Endothelial cell of umbilical vein (primary cell): ENCODE data around the gene IQSEC3. TPM values are rescaled to one million over a fixed set of nuclear protein-coding genes. Genes with fewer than 3 reads are reported as not detected.

ENCODE experiments used
- BruUV-seq: library from RNA; stranded (reverse); fragments of 400-500 nt; replicated peaks from 2 replicates; lab custom pipeline; 2021; lab: Mats Ljungman, UMichigan
- CTCF ChIA-PET: fragments of 300-600, 350-600 bp; sonication (Branson Sonifier 250); formaldehyde crosslinking; loops from one replicate; lab custom pipeline; 2021; ENCODE audit warnings: antibody characterized with exemption, inconsistent platforms; lab: Charles Lee
- POLR2A ChIA-PET: fragments of 300-600, 350-600 bp; sonication (Branson Sonifier 250); formaldehyde crosslinking; loops from one replicate; lab custom pipeline; 2021; ENCODE audit warnings: antibody characterized with exemption, inconsistent platforms; lab: Charles Lee
- DNase-seq: peaks from one replicate; pipeline ENCODE4 v3.0.0-alpha.2; 2011; ENCODE audit warnings: low read depth, low spot score
- FAIRE-seq: peaks from 2 replicates; lab custom pipeline; 2011; peaks lifted over from hg19 to GRCh38; lab: Jason Lieb, UNC
- H2AFZ ChIP-seq: 2 replicates; pipeline ENCODE4 v1.6.0; 2012; ENCODE audit warnings: low read depth, low read length, control low read depth, inconsistent platforms
- H3K27ac ChIP-seq: 2 replicates; pipeline ENCODE4 v1.5.1; 2011; ENCODE audit warnings: low read depth, mild to moderate bottlenecking, control low read depth, low read length, moderate library complexity; ENCODE audit not compliant: insufficient read depth
- H3K27me3 ChIP-seq, 2 experiments: 2 replicates each; pipeline versions ENCODE4 v1.6.0 to v1.6.1; 2011; ENCODE audit warnings: low read length in 2 of 2, mixed read lengths in 1 of 2; ENCODE audit not compliant: control insufficient read depth in 2 of 2, insufficient read depth in 2 of 2
- H3K36me3 ChIP-seq, 2 experiments: 2 replicates in 1 of 2; 3 replicates in 1 of 2; pipeline ENCODE4 v1.5.1; 2011; ENCODE audit warnings: low read length in 2 of 2, mild to moderate bottlenecking in 1 of 2, moderate library complexity in 1 of 2; ENCODE audit not compliant: control insufficient read depth in 2 of 2, insufficient read depth in 2 of 2; ENCODE audit errors: extremely low read depth in 1 of 2
- H3K4me1 ChIP-seq: 3 replicates; pipeline ENCODE4 v1.5.1; 2011; ENCODE audit warnings: mild to moderate bottlenecking, low read length; ENCODE audit not compliant: control insufficient read depth, insufficient read depth; ENCODE audit errors: extremely low read depth
- H3K4me2 ChIP-seq: 2 replicates; pipeline ENCODE4 v1.6.1; 2011; ENCODE audit warnings: low read length, control low read depth, mixed read lengths; ENCODE audit not compliant: insufficient read depth
- H3K4me3 ChIP-seq, 3 experiments: fragments of 200-600 bp in 1 of 3; sonication (generic), shearing (Covaris generic) in 1 of 3; replicated peaks in 1 of 3; 2 replicates each; pipeline ENCODE4 v1.5.1; 2011 to 2016; ENCODE audit warnings: control low read depth in 3 of 3, low read length in 3 of 3, mild to moderate bottlenecking in 2 of 3, inconsistent platforms in 1 of 3, low read depth in 1 of 3, moderate library complexity in 1 of 3; ENCODE audit not compliant: insufficient read depth in 1 of 3
- H3K79me2 ChIP-seq: 2 replicates; pipeline ENCODE4 v1.6.0; 2012; ENCODE audit warnings: low read length, inconsistent platforms; ENCODE audit not compliant: control insufficient read depth, insufficient read depth
- H3K9ac ChIP-seq: replicated peaks from 2 replicates; pipeline ENCODE3; 2011; ENCODE audit warnings: low read length, control low read depth; ENCODE audit not compliant: insufficient read depth; ENCODE audit errors: extremely low read depth
- H3K9me1 ChIP-seq: replicated peaks from 3 replicates; pipeline ENCODE4 v1.6.0; 2011; ENCODE audit warnings: mild to moderate bottlenecking, low read length; ENCODE audit not compliant: control insufficient read depth, insufficient read depth; ENCODE audit errors: extremely low read depth
- H3K9me3 ChIP-seq: replicated peaks from 2 replicates; pipeline ENCODE4 v1.5.1; 2012; ENCODE audit warnings: low read length, inconsistent platforms; ENCODE audit not compliant: control insufficient read depth, insufficient read depth
- H4K20me1 ChIP-seq: replicated peaks from 2 replicates; pipeline ENCODE3; 2011; ENCODE audit warnings: mild to moderate bottlenecking, low read length; ENCODE audit not compliant: control insufficient read depth, insufficient read depth; ENCODE audit errors: extremely low read depth
- CTCF ChIP-seq, 2 donors: IDR thresholded peaks; 1 replicate in 1 of 2; 2 replicates in 1 of 2; pipeline ENCODE4 v1.5.1; 2011; ENCODE audit warnings: low read length in 2 of 2, mild to moderate bottlenecking in 2 of 2, moderate library complexity in 2 of 2, control low read depth in 1 of 2, inconsistent platforms in 1 of 2, low read depth in 1 of 2; ENCODE audit not compliant: insufficient read depth in 1 of 2; ENCODE audit errors: extremely low read depth in 1 of 2
- EZH2 ChIP-seq: IDR thresholded peaks from 2 replicates; pipeline ENCODE4 v1.6.1; 2012; ENCODE audit warnings: borderline replicate concordance, low read depth, mild to moderate bottlenecking, moderate library complexity, low read length, inconsistent platforms; ENCODE audit not compliant: severe bottlenecking
- FOS ChIP-seq: IDR thresholded peaks from 2 replicates; pipeline ENCODE4 v1.6.1; 2011; ENCODE audit warnings: mild to moderate bottlenecking, low read length, moderate library complexity, borderline replicate concordance; ENCODE audit not compliant: insufficient read depth
- GATA2 ChIP-seq: IDR thresholded peaks from 2 replicates; pipeline ENCODE4 v1.7.0; 2011; ENCODE audit warnings: low read depth, mild to moderate bottlenecking, moderate library complexity, mixed read lengths, low read length; ENCODE audit not compliant: insufficient read length, insufficient read depth
- JUN ChIP-seq: IDR thresholded peaks from 2 replicates; pipeline ENCODE4 v1.6.1; 2011; ENCODE audit warnings: borderline replicate concordance, low read depth; ENCODE audit not compliant: insufficient read length, insufficient read depth
- MYC ChIP-seq: IDR thresholded peaks from one replicate; pipeline ENCODE4 v1.6.1; 2011; ENCODE audit warnings: mild to moderate bottlenecking, low read depth, low read length
- POLR2A ChIP-seq: IDR thresholded peaks from 2 replicates; pipeline ENCODE4 v1.6.1; 2012; ENCODE audit warnings: low read depth, mild to moderate bottlenecking, control low read depth, low read length
- POLR2AphosphoS5 ChIP-seq: IDR thresholded peaks from 2 replicates; pipeline ENCODE4 v1.6.1; 2012; ENCODE audit warnings: low read depth, mild to moderate bottlenecking, control low read depth, low read length, moderate library complexity; ENCODE audit not compliant: insufficient read depth
- dilution Hi-C: fragments of 300-500 bp; cut with MboI; formaldehyde crosslinking; loops from one replicate; pipeline ENCODE4 v1.15.0; 2019; ENCODE audit warnings: low sequenced_read_pairs; ENCODE audit not compliant: extremely low pct_ligation_motif_present
- intact Hi-C: fragments of 100-400 bp; cut with micrococcal nuclease; formaldehyde crosslinking; loops from one replicate; pipeline ENCODE4 v1.10.0; 2022
- polyA plus RNA-seq, 4 experiments: library from polyadenylated mRNA; depleted of rRNA in 3 of 4; stranded (reverse) in 3 of 4; unstranded in 1 of 4; fragments of >200 nt; gene quantifications; 2 replicates each; pipeline versions ENCODE4 v1.2.1 to v1.2.3, GENCODE V29; 2011 to 2012; ENCODE audit warnings: missing spikeins in 1 of 4
- total RNA-seq: library from RNA; stranded (reverse); gene quantifications from 2 replicates; pipeline ENCODE4 v1.2.3, GENCODE V29; 2021
- TF ChIP-seq, protein P1 (sequence below): IDR thresholded peaks from 2 replicates; pipeline ENCODE4 v1.6.1; 2011; ENCODE audit not compliant: insufficient read depth, insufficient read length

The IQSEC3 gene
- total and polyA plus RNA-seq, 2 donors (not counting 3 experiments of a cell fraction or from before 2014, with no cell fraction given), result not detected

DNA sequence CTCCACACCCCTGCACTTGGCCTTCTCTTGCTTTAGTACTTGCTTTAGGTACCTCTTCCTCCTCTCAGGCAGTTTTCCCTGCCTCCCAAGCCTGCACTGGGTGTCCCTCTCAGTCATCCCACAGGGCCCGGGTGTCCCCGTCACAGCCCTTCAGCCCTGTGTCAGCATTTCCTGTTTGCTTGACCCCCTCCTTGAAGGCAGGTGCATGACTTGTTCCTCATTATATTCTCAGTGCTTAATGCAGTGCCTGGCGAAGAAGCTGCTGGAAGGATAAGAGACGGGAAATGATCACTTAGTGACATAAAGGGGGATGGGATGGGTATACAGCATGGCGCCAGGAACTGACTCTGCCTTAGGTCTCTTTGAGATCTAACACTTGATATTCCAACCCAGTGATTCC, 61.5 kb downstream of the IQSEC3 start:
- Histone ChIP-seq H3K4me3 (no peak overlapping the region), H3K4me1 (no peaks in the 10 kb centered on the region), H3K27ac (no peak overlapping the region), H3K9ac (no peak overlapping the region), H3K9me3 (no peaks in the 10 kb centered on the region), H3K36me3 (no peaks in the 10 kb centered on the region), H4K20me1 (no peaks in the 10 kb centered on the region), H3K27me3 (no peaks in the 10 kb centered on the region), H3K9me1 (no peaks in the 10 kb centered on the region), H3K79me2 (no peaks in the 10 kb centered on the region), H2AFZ (no peak overlapping the region), H3K4me2 (no peak overlapping the region)
- no peak for DNase-seq
- dilution Hi-C loops, result no loop called here
- POLR2A ChIA-PET, result no interaction called here
- no peak for FAIRE-seq
- CTCF ChIA-PET, result no interaction called here
- intact Hi-C loops, result no loop called here
- BruUV-seq, result no TSS peak
- TF ChIP-seq POLR2A (no peak), POLR2AphosphoS5 (no peak), JUN (no peak), MYC (no peak), EZH2 (no peak), CTCF (IDR thresholded peaks at IDR 0.05; ENCODE audit: extremely low read depth in 1 of 2, insufficient read depth in 1 of 2, low read depth in 1 of 2, low read length in 2 of 2) (no peak), GATA2 (no peak), FOS (no peak)
- TF ChIP-seq, protein P1, sequence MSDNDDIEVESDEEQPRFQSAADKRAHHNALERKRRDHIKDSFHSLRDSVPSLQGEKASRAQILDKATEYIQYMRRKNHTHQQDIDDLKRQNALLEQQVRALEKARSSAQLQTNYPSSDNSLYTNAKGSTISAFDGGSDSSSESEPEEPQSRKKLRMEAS, result no peak
